Neutrophil (primary cell): Measurements from ENCODE around the gene ADRB1.

Experiments used
- H3K27ac ChIP-seq: fragments of 200-600 bp; sonication (generic); 2 replicates; pipeline ENCODE4 v1.5.1; 2016; ENCODE audit warnings: mild to moderate bottlenecking, moderate library complexity
- H3K27me3 ChIP-seq: fragments of 200-600 bp; sonication (generic); 2 replicates; pipeline ENCODE4 v1.6.0; 2016; ENCODE audit warnings: mild to moderate bottlenecking
- H3K36me3 ChIP-seq: fragments of 200-600 bp; sonication (generic); 2 replicates; pipeline ENCODE4 v1.5.1; 2017
- H3K4me1 ChIP-seq, 2 experiments: fragments of 200-600 bp in 1 of 2; sonication (generic) in 1 of 2; 1 replicate in 1 of 2; 2 replicates in 1 of 2; pipeline versions ENCODE4 v1.5.1 to v1.6.1; 2013 to 2016; ENCODE audit warnings: low read depth in 1 of 2, low read length in 1 of 2, mild to moderate bottlenecking in 1 of 2, moderate library complexity in 1 of 2; ENCODE audit not compliant: control insufficient read depth in 1 of 2, insufficient read depth in 1 of 2
- H3K4me3 ChIP-seq, 2 experiments: fragments of 200-600 bp in 1 of 2; sonication (generic) in 1 of 2; 1 replicate in 1 of 2; 2 replicates in 1 of 2; pipeline ENCODE4 v1.5.1; 2013 to 2016; ENCODE audit warnings: low read depth in 1 of 2, low read length in 1 of 2, mild to moderate bottlenecking in 1 of 2, moderate library complexity in 1 of 2
- H3K9me3 ChIP-seq: fragments of 200-600 bp; sonication (generic); 2 replicates; pipeline ENCODE4 v1.5.1; 2016
- TF ChIP-seq, protein P1 (sequence below): fragments of 200-600 bp; sonication (generic); IDR thresholded peaks from 2 replicates; pipeline ENCODE4 v1.5.1; 2016; ENCODE audit warnings: antibody characterized with exemption

ADRB1 gene

DNA sequence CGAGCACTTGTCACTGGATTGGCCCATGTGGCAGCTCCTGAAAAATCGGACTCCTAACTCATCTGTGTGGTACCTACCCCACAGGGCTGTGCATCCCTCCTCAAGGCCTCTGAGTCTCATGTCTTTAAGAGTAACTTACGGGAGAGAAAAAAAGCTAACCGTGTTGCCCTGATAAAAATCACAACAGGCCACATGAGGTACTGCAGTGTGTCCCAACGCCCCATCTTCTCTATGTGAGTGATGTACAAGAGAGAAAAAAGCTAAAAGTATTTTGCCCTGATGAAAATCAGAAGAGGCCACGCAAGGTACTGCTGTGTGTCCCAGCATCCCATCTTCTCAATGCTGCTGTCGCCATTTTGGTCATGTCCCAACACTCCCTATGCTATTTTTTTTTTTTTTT, 41.2 kb upstream of the ADRB1 start:
- H3K9me3 ChIP-seq = no peaks in the 10 kb centered on the region
- peaks cover 7% of the 10 kb centered on the region for H3K27me3 ChIP-seq
- no peaks in the 10 kb centered on the region for H3K36me3 ChIP-seq
- peaks cover 13 to 18% of the 10 kb centered on the region in 2 experiments for H3K4me1 ChIP-seq
- H3K27ac ChIP-seq = no peak overlapping the region
- no peak overlapping the region for H3K4me3 ChIP-seq
- TF ChIP-seq, protein P1, sequence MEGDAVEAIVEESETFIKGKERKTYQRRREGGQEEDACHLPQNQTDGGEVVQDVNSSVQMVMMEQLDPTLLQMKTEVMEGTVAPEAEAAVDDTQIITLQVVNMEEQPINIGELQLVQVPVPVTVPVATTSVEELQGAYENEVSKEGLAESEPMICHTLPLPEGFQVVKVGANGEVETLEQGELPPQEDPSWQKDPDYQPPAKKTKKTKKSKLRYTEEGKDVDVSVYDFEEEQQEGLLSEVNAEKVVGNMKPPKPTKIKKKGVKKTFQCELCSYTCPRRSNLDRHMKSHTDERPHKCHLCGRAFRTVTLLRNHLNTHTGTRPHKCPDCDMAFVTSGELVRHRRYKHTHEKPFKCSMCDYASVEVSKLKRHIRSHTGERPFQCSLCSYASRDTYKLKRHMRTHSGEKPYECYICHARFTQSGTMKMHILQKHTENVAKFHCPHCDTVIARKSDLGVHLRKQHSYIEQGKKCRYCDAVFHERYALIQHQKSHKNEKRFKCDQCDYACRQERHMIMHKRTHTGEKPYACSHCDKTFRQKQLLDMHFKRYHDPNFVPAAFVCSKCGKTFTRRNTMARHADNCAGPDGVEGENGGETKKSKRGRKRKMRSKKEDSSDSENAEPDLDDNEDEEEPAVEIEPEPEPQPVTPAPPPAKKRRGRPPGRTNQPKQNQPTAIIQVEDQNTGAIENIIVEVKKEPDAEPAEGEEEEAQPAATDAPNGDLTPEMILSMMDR = no peak

DNA sequence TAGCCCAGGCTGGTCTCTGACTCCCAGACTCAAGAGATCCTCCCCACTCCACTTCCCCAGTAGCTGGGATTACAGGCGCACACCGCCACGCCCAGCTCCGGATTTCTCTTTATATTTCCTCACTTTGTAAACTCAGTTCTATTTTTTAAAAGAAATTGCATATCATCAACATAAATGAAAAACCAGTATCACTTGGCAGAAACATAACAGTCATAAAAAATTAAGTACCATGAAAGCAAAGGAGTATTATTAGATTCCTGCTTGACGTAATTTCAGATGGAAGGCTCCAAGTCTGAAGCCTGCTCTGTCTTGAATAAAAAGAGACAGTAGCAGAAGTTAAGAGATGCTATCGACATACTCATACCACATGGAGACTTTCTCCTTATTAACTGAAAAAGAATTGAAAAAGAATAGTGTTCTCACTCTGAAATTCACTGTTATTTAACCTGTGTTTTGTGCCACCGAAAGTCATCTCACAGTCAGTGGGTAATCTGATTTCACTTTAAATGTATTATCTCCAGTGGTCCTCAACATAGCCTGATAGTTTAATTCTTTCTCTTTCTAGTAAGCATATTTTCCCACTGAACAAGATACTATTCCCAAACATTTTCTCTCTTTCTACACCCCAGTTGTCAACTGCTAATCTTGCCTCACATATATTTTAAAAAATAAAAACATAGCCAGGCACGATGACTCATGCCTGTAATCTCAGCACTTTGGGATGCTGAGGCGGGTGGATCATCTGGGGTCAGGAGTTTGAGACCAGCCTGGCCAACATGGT, 40.3 kb upstream of the ADRB1 start:
- Histone ChIP-seq H3K36me3 (no peaks in the 10 kb centered on the region), H3K27ac (no peak overlapping the region), H3K4me3 (no peak overlapping the region), H3K4me1 (peaks cover 13 to 18% of the 10 kb centered on the region in 2 experiments), H3K9me3 (no peaks in the 10 kb centered on the region), H3K27me3 (peaks cover 7% of the 10 kb centered on the region)
- TF ChIP-seq, protein P1 = no peak

DNA sequence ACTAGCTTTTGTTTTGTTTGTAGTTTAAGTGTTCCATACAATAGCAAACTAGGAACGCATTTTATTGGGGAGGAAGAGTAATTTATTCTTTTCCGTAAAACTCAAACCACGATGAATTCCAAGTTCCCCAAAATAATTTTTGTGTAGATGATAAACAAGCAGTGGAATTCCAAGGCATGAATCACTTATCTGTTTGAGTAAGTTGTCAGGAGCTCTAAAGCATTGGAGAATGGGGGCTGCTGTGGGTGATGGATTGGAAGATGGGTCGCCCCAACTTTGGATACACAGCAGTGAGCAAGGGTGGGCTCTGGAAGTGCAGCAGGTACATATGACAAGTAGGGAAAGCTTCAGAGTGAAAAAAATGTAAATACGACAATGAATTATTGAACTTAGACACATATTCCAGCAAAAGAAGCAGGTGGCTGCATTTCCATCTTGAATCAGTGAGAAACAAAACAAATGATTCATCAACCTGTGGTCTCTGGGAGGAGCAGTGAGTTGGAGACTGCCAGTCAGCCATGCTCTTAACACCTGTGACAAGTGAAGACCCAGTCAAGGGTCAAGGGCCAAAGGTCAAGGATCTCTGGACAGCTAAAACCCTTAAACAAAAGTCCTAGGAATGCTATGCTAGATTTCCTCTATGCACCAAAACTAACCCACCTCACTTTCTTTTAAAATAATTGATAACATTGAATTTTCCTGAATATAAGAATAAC, 34.2 kb upstream of the ADRB1 start:
- Histone ChIP-seq H3K9me3 (no peaks in the 10 kb centered on the region), H3K27me3 (peaks cover 7% of the 10 kb centered on the region), H3K27ac (no peak overlapping the region), H3K4me1 (no peaks in the 10 kb centered on the region), H3K4me3 (no peak overlapping the region), H3K36me3 (no peaks in the 10 kb centered on the region)
- TF ChIP-seq, protein P1 = no peak

DNA sequence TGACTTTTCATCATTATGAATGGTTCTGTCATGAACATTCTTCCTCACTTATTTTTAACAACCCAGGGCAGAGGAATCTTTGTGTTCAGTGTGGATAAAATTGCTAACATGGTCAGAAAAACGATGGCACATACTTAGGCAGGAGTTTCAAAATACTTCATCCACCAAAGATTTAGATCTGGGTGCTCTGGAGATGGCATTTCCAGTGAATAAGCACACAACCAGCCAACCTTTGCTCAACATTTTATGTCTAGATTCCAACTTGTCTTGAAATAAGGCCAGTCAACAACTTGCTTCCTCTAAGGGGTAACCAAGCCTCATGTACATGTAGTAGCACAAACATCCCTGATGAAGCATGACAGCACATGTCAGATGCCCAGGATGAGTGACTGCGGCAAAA, 33.4 kb upstream of the ADRB1 start:
- Histone ChIP-seq H3K36me3 (no peaks in the 10 kb centered on the region), H3K4me1 (no peaks in the 10 kb centered on the region), H3K27ac (no peak overlapping the region), H3K4me3 (no peak overlapping the region), H3K27me3 (peaks cover under 1% of the 10 kb centered on the region), H3K9me3 (no peaks in the 10 kb centered on the region)
- TF ChIP-seq, protein P1 = no peak

- Histone ChIP-seq H3K27ac (no peak overlapping the region), H3K27me3 (peaks cover 3% of the 10 kb centered on the region), H3K9me3 (no peaks in the 10 kb centered on the region), H3K36me3 (no peaks in the 10 kb centered on the region), H3K4me1 (no peaks in the 10 kb centered on the region), H3K4me3 (no peak overlapping the region)
- TF ChIP-seq, protein P1 = no peak
Observed at GRCh38 chr10:114012650-114013049, 31.0 kb upstream of the ADRB1 start.
